Gastroesophageal sphincter (tissue), 3 donors: Measurements from ENCODE around the gene ARHGAP26.

Experiments
- CTCF ChIP-seq, 4 experiments: fragments of 200-600 bp in 2 of 4; fragments of 450-650 bp in 2 of 4; sonication (generic) in 1 of 4; IDR thresholded peaks; one replicate each; pipeline ENCODE4 v1.5.1; 2017 to 2019; ENCODE audit warnings: antibody characterized with exemption in 4 of 4, mild to moderate bottlenecking in 2 of 4, moderate library complexity in 2 of 4
- EP300 ChIP-seq: sonication (generic); formaldehyde crosslinking; IDR thresholded peaks from one replicate; pipeline ENCODE4 v1.6.1; 2017; ENCODE audit warnings: antibody characterized with exemption, mild to moderate bottlenecking
- POLR2A ChIP-seq, 2 donors: fragments of 450-650 bp; IDR thresholded peaks; one replicate each; pipeline ENCODE4 v1.6.1; 2017; ENCODE audit warnings: antibody characterized with exemption in 2 of 2, mild to moderate bottlenecking in 2 of 2, moderate library complexity in 1 of 2

GRCh38 chr5:143051244-143052058 is 281.3 kb downstream of the ARHGAP26 start:
- TF ChIP-seq CTCF (IDR thresholded peaks at IDR 0.05) (no peak), POLR2A (IDR thresholded peaks at IDR 0.05) (no peak), EP300 (no peak)
